Activated naive CD4-positive, alpha-beta T cell treated with anti-CD3 and anti-CD28 coated beads for 36 hours (primary cell): Measurements from ENCODE around the gene RASSF3. TPM values are rescaled to one million over a fixed set of nuclear protein-coding genes. Genes with fewer than 3 reads are reported as not detected.
"Not testable (repeated sequence)": the region's sequence is repeated elsewhere in the genome, so short reads cannot be mapped to it uniquely, and the experiment has no call there.

Experiments
- CTCF ChIA-PET: fragments of 350-600 bp; sonication (Branson Sonifier 250); formaldehyde crosslinking; loops from one replicate; lab custom pipeline; 2021; ENCODE audit warnings: antibody characterized with exemption; lab: Charles Lee
- DNase-seq: peaks from one replicate; pipeline ENCODE4 v3.0.0-alpha.2; 2020
- H3K27ac Mint-ChIP-seq: one replicate; pipeline ENCODE4 v1.8.0; 2021; ENCODE audit warnings: mild to moderate bottlenecking, mixed read lengths
- H3K27me3 Mint-ChIP-seq: one replicate; pipeline ENCODE4 v1.8.0; 2021; ENCODE audit warnings: low read depth, mixed read lengths
- H3K36me3 Mint-ChIP-seq: one replicate; pipeline ENCODE4 v1.8.0; 2021; ENCODE audit warnings: low read depth, mixed read lengths
- H3K4me1 Mint-ChIP-seq: one replicate; pipeline ENCODE4 v1.8.0; 2021; ENCODE audit warnings: low read depth, mixed read lengths
- H3K4me3 Mint-ChIP-seq: one replicate; pipeline ENCODE4 v1.8.0; 2021; ENCODE audit warnings: mild to moderate bottlenecking, moderate library complexity, mixed read lengths
- H3K9me3 Mint-ChIP-seq: one replicate; pipeline ENCODE4 v1.8.0; 2021; ENCODE audit warnings: mixed read lengths
- intact Hi-C: fragments of 100-400 bp; cut with micrococcal nuclease; formaldehyde crosslinking; loops from one replicate; pipeline ENCODE4 v1.15.1; 2023
- total RNA-seq, 2 experiments: library from RNA; stranded (reverse); gene quantifications; one replicate each; pipeline ENCODE4 v1.2.3, GENCODE V29; 2021

RASSF3 gene
- total RNA-seq, 2 experiments from 2014 or later = 39.4 to 43.8 TPM

GRCh38 chr12:64624035-64624434, 13.7 kb downstream of the RASSF3 start:
- no peak overlapping the region for H3K4me3 Mint-ChIP-seq
- H3K36me3 Mint-ChIP-seq = peaks cover 2% of the 10 kb centered on the region
- H3K27me3 Mint-ChIP-seq = no peaks in the 10 kb centered on the region
- peak overlapping the region; percentile 32 for H3K27ac Mint-ChIP-seq
- H3K4me1 Mint-ChIP-seq = peaks cover 72% of the 10 kb centered on the region
- CTCF ChIA-PET = interaction anchor here (0.6 kb wide), 2 partner anchors 30 to 120 kb away, joined by 3 read pairs; no protein-coding TSS in a partner anchor
- intact Hi-C loops = loop anchor here (2.0 to 5.0 kb wide), 2 partner anchors 31 to 1543 kb away; partner anchors contain the start of gene TMBIM4
- DNase-seq = no peak
- no peaks in the 10 kb centered on the region for H3K9me3 Mint-ChIP-seq

DNA sequence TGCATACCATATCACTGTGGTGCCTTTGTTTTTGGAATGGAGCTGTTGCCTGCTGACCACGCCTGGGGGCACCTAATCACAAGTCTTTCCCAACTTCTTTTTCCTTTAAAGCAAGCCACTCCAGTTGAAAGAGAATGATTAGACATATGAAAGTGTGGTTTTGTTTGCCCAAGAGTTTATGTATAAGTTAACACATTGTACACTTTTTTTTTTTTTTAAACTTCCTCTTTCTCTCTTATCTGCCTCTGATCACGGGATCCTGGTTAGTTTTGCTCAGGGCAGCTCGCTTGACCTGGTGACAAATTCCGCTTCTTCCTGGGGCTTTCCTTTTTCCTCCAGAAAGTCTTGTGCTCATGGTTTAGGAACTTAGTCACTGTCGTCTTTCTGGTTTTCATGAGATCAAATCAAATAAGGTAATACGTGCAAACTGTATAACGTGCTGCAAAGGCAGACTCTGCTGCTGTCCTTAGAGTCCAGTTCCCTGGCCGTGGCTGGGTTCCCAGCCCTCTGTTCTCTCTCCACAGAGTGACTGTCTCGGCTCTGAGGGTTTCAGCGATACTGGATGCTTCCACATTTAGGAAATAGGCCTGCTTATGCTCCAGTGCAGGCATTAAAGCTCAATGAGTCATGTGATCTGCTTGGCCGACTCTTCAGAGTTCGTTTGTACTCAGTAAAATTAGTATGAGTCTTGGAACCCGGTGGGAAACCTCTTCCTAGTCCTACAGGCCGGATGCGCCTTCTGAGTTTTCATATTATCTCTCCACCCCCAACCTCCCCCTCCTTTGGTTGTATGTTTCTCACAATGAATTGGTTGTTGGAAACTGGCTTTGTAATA, 15.2 kb downstream of the RASSF3 start:
- peak; percentile 62 for DNase-seq
- Mint-ChIP-seq H3K9me3 (no peaks in the 10 kb centered on the region), H3K27ac (peak overlapping the region; percentile 86), H3K4me1 (peaks cover 69% of the 10 kb centered on the region), H3K36me3 (peaks cover 3% of the 10 kb centered on the region), H3K4me3 (peak overlapping the region; percentile 57), H3K27me3 (no peaks in the 10 kb centered on the region)
- CTCF ChIA-PET = interaction anchor here (0.7 to 2.3 kb wide), 5 partner anchors 10 to 73 kb away, joined by 3 to 6 read pairs (median 5); no protein-coding TSS in a partner anchor
- intact Hi-C loops = loop anchor here (1.0 to 2.0 kb wide), 5 partner anchors 10 to 54 kb away; no protein-coding TSS in a partner anchor

GRCh38 chr12:64626588-64626987, 16.3 kb downstream of the RASSF3 start:
- H3K27ac Mint-ChIP-seq, H3K27me3 Mint-ChIP-seq, DNase-seq, intact Hi-C loops, H3K36me3 Mint-ChIP-seq, H3K4me3 Mint-ChIP-seq, H3K9me3 Mint-ChIP-seq: not testable (repeated sequence)
- H3K4me1 Mint-ChIP-seq = peaks cover 73% of the 10 kb centered on the region
- CTCF ChIA-PET = interaction anchor here (1.1 to 2.3 kb wide), 3 partner anchors 15 to 71 kb away, joined by 5 to 6 read pairs (median 6); no protein-coding TSS in a partner anchor

DNA sequence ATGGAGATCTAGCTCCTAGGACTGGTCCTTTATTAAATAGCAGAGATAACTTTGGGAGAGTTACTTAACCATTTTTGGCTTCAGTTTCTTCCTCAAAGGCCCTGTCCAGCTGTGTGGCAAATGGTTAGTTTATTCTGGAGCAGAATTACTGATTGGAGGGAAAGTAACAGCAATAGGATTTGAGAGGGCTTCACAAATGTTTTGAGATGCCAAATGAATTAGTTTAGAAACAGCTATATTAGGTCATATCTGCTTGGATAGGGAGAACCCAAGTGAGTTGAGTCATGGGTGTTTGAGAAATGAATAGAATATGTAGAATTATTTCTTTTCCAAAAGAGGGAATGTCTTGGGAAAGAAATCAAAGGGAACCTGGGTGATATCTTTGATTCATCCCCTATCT, 17.5 kb downstream of the RASSF3 start:
- Mint-ChIP-seq H3K27me3 (no peaks in the 10 kb centered on the region), H3K4me1 (peaks cover 75% of the 10 kb centered on the region), H3K27ac (no peak overlapping the region), H3K36me3 (peaks cover 18% of the 10 kb centered on the region), H3K4me3 (no peak overlapping the region), H3K9me3 (peaks cover 5% of the 10 kb centered on the region)
- intact Hi-C loops = no loop called here
- CTCF ChIA-PET = interaction anchor here (1.2 to 2.3 kb wide), 2 partner anchors 40 to 70 kb away, joined by 3 to 6 read pairs; no protein-coding TSS in a partner anchor
- no peak for DNase-seq

DNA sequence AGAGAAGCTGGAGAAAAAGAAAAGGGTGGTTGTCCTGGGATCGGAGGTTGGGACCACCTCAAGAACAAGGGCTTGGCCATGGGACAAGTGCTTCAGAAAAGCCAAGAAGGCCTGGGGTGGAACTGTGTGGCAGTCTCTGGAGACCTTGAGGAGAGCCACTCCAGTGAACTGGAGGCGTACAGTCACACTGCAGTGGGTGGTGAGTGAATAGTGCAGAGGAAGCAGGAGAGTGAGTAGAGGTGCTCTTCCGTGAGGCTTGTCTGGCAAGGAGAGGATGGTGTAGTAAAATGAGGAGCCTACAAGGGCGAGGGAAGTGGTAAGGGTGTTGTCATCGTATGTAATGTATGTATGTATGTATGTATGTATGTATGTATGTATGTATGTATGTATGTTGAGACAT, 20.9 kb downstream of the RASSF3 start:
- Mint-ChIP-seq H3K9me3 (peaks cover 13% of the 10 kb centered on the region), H3K27me3 (no peaks in the 10 kb centered on the region), H3K36me3 (peaks cover 33% of the 10 kb centered on the region), H3K4me1 (peaks cover 78% of the 10 kb centered on the region), H3K4me3 (no peak overlapping the region), H3K27ac (peak overlapping the region; percentile 67)
- peak; percentile 49 for DNase-seq
- CTCF ChIA-PET = no interaction called here
- intact Hi-C loops = no loop called here

DNA sequence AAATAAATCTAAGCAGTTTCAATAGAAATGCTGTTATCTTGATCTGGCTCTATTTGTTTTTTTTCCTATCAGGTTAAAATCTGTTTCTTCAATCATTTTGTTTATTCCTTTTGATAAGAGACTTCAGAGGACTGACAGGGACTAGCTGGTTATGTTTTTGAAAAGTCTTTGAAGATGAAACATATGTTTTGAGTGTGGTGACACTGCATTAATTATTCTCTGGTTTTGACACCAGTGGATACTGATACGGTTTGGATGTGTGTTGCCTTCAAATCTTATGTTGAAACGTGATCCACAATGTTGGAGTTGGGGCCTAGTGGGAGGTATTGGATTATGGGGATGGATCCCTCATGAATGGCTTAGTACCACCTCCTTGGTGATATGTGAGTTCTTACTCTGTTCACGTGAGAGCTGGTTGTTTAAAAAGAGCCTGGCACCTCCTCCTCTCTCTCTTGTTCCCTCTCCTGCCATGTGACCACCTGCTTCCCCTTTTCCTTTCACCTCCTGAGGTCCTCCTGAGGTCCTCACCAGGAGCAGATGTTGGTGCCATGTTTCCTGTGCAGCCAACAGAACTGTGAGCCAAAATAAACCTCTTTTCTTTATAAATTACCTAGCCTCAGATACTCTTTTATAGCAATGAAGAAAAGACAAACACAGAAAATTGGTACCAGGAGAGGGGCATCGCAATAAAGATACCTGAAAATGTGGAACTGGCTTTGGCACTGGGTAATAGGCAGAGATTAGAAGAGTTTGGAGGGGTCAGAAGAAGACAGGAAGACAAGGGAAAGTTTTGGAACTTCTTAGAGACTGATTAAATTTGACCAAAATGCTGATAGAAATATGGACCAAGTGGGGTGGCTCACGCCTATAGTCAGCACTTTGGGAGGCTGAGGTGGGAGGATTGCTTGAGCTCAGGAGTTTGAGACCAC, 23.0 kb downstream of the RASSF3 start:
- Mint-ChIP-seq H3K4me1 (peaks cover 78% of the 10 kb centered on the region), H3K9me3 (peaks cover 13% of the 10 kb centered on the region), H3K27me3 (no peaks in the 10 kb centered on the region), H3K4me3 (no peak overlapping the region), H3K27ac (peak overlapping the region; percentile 70), H3K36me3 (peaks cover 35% of the 10 kb centered on the region)
- intact Hi-C loops = no loop called here
- DNase-seq = no peak
- CTCF ChIA-PET = interaction anchor here (0.6 to 2.0 kb wide), 5 partner anchors 10 to 72 kb away, joined by 3 to 6 read pairs (median 4); no protein-coding TSS in a partner anchor

DNA sequence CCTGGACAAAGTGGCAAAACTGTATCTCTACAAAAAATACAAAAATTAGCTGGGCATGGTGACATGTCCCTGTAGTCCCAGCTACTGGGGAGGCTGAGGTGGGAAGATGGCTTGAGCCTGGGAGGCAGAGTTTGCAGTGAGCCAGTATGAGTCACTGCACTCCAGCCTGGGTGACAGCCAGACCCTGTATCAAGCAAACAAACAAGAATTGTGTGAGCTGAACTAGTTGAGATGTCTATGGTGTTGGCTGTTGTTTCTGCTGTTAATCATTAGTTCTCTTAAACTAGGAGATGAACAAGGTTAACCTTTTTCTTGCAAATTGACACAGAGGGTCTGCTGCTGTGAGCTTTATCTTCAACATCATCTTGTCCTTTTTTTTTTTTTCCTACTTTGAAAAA, 23.6 kb downstream of the RASSF3 start:
- intact Hi-C loops = no loop called here
- Mint-ChIP-seq H3K4me3 (no peak overlapping the region), H3K27ac (peak overlapping the region; percentile 70), H3K9me3 (peaks cover 14% of the 10 kb centered on the region), H3K36me3 (peaks cover 37% of the 10 kb centered on the region), H3K27me3 (no peaks in the 10 kb centered on the region), H3K4me1 (peaks cover 81% of the 10 kb centered on the region)
- DNase-seq = peak; percentile 52
- CTCF ChIA-PET = interaction anchor here (0.6 to 2.0 kb wide), 7 partner anchors 9 to 593 kb away, joined by 3 to 6 read pairs (median 4); no protein-coding TSS in a partner anchor

DNA sequence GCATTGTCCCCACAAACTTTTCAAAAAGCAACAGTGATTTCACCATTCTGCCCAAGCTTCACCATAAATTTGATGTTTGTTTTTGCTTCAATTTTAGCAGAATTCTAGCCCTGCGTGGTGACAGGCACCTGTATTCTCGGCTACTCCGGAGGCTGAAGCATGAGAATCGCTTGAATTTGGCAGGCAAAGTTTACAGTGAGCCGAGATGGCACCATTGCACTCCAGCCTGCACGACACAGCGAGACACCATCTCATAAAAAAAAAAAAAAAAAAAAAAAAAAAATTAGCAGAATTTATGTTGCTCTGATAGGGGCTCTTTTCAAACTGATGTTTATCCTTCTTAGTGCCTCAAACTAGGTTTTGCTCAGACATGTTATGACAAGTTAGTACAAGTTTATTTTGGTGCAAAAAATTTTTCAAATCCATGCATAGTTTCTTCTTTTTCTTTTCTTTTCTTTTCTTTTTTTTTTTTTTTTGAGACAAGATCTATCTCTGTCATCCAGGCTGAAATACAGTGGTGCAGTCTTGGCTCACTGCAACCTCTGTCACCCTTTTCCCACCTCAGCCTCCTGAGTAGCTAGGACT, 24.3 kb downstream of the RASSF3 start:
- DNase-seq = no peak
- peaks cover 83% of the 10 kb centered on the region for H3K4me1 Mint-ChIP-seq
- peaks cover 37% of the 10 kb centered on the region for H3K36me3 Mint-ChIP-seq
- peak overlapping the region; percentile 79 for H3K27ac Mint-ChIP-seq
- CTCF ChIA-PET = interaction anchor here (0.6 to 2.0 kb wide), 6 partner anchors 8 to 592 kb away, joined by 3 to 6 read pairs (median 4); no protein-coding TSS in a partner anchor
- H3K27me3 Mint-ChIP-seq = no peaks in the 10 kb centered on the region
- H3K9me3 Mint-ChIP-seq = peaks cover 14% of the 10 kb centered on the region
- H3K4me3 Mint-ChIP-seq = no peak overlapping the region
- intact Hi-C loops = loop anchor here (1.0 kb wide), 1 partner anchor 35 kb away; no protein-coding TSS in a partner anchor

- intact Hi-C loops = loop anchor here (1.0 kb wide), 1 partner anchor 34 kb away; no protein-coding TSS in a partner anchor
- CTCF ChIA-PET = interaction anchor here (1.0 kb wide), 1 partner anchor 10 kb away, joined by 3 read pairs; no protein-coding TSS in a partner anchor
- DNase-seq = no peak
- H3K9me3 Mint-ChIP-seq = peaks cover 14% of the 10 kb centered on the region
- peaks cover 86% of the 10 kb centered on the region for H3K4me1 Mint-ChIP-seq
- no peaks in the 10 kb centered on the region for H3K27me3 Mint-ChIP-seq
- H3K36me3 Mint-ChIP-seq = peaks cover 36% of the 10 kb centered on the region
- no peak overlapping the region for H3K4me3 Mint-ChIP-seq
- peak overlapping the region; percentile 79 for H3K27ac Mint-ChIP-seq
Measured at GRCh38 chr12:64635356-64635998, 25.2 kb downstream of the RASSF3 start.

DNA sequence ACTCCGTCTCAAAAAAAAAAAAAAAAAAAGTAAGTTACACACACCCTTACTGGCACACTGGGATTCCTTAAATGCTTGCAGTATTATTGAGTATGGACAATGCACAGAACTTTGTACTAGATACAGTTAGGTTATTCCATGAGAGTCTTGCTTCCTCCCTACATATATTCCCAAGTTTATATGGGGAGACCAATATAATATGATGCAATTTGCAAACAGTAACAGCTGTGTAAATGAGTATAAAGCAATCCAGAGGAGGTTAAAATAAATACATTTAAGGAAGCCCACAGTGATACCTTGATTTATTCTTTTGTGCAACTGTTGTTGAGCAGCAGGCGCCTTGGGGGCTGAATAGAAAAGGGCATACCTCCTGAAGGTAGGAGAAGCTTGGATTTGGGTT, 26.6 kb downstream of the RASSF3 start:
- DNase-seq = no peak
- intact Hi-C loops = no loop called here
- Mint-ChIP-seq H3K4me3 (no peak overlapping the region), H3K4me1 (peaks cover 73% of the 10 kb centered on the region), H3K9me3 (peaks cover 14% of the 10 kb centered on the region), H3K27ac (peak overlapping the region; percentile 67), H3K27me3 (no peaks in the 10 kb centered on the region), H3K36me3 (peaks cover 27% of the 10 kb centered on the region)
- CTCF ChIA-PET = no interaction called here

- DNase-seq = no peak
- CTCF ChIA-PET = no interaction called here
- Mint-ChIP-seq H3K4me1 (peaks cover 70% of the 10 kb centered on the region), H3K36me3 (peaks cover 12% of the 10 kb centered on the region), H3K9me3 (peaks cover 1% of the 10 kb centered on the region), H3K27me3 (no peaks in the 10 kb centered on the region), H3K27ac (no peak overlapping the region), H3K4me3 (no peak overlapping the region)
- intact Hi-C loops = no loop called here
Measured at GRCh38 chr12:64639466-64639865, 29.2 kb downstream of the RASSF3 start.
